Keratinocyte (primary cell): ENCODE data around the gene SNX12.

Experiments
- CTCF ChIP-seq, 3 experiments: IDR thresholded peaks in 1 of 3; conservative IDR thresholded peaks in 1 of 3; optimal IDR thresholded peaks in 1 of 3; 2 replicates in 2 of 3; 3 replicates in 1 of 3; pipeline versions ENCODE3 to v1.5.1; 2011; ENCODE audit warnings: low read length in 3 of 3, mild to moderate bottlenecking in 3 of 3, moderate library complexity in 2 of 3, control low read depth in 1 of 3, inconsistent platforms in 1 of 3; ENCODE audit not compliant: insufficient read depth in 2 of 3; ENCODE audit errors: extremely low read depth in 1 of 3
- EZH2 ChIP-seq: IDR thresholded peaks from one replicate; pipeline ENCODE4 v1.6.1; 2012; ENCODE audit warnings: inconsistent platforms, mild to moderate bottlenecking, low read length, moderate library complexity

GRCh38 chrX:71017396-71017939, 50.7 kb downstream of the SNX12 start:
- TF ChIP-seq CTCF (optimal IDR thresholded peaks at IDR 0.05 in 1 of 3, IDR thresholded peaks at IDR 0.05 in 1 of 3, conservative IDR thresholded peaks at IDR 0.05 in 1 of 3; ENCODE audit: extremely low read depth in 1 of 3, insufficient read depth in 2 of 3, low read length in 3 of 3) (no peak), EZH2 (no peak)
